Thyroid gland (tissue), 4 donors: ENCODE results near the gene FARS2.

Experiments used
- CTCF ChIP-seq, 6 experiments: fragments of 200-600 bp in 3 of 6; fragments of 450-650 bp in 3 of 6; sonication (generic) in 3 of 6; IDR thresholded peaks; one replicate each; pipeline ENCODE4 v1.5.1; 2016 to 2019; ENCODE audit warnings: antibody characterized with exemption in 6 of 6, mild to moderate bottlenecking in 2 of 6, inconsistent platforms in 1 of 6, moderate library complexity in 1 of 6
- POLR2A ChIP-seq, 2 donors: fragments of 450-650 bp; IDR thresholded peaks; one replicate each; pipeline ENCODE4 v1.6.1; 2017; ENCODE audit warnings: antibody characterized with exemption in 2 of 2, mild to moderate bottlenecking in 2 of 2, moderate library complexity in 1 of 2

- TF ChIP-seq CTCF (IDR thresholded peaks at IDR 0.05): no peak
- TF ChIP-seq POLR2A (IDR thresholded peaks at IDR 0.05): no peak
Observed at GRCh38 chr6:5582762-5583161, 321.4 kb downstream of the FARS2 start.
